Thoracic aorta (tissue), 2 donors: ENCODE measurements around the gene GRIN3A. TPM values are rescaled to one million over a fixed set of nuclear protein-coding genes. Genes with fewer than 3 reads are reported as not detected.

ENCODE experiments used
- ATAC-seq: fragments of 150-250 bp; one replicate; pipeline ENCODE4 v1.8.0; 2017; ENCODE audit warnings: low read depth; ENCODE audit not compliant: insufficient number of reproducible peaks, low FRiP score
- DNase-seq: peaks from one replicate; pipeline ENCODE4 v3.0.0-alpha.2; 2020; ENCODE audit warnings: low spot score
- H3K27ac ChIP-seq, 2 donors: fragments of 200-600 bp; sonication (generic); 1 replicate in 1 of 2; 2 replicates in 1 of 2; pipeline ENCODE4 v1.5.1; 2016; ENCODE audit warnings: mild to moderate bottlenecking in 2 of 2, moderate library complexity in 2 of 2
- H3K27me3 ChIP-seq: fragments of 200-600 bp; sonication (generic); replicated peaks from 2 replicates; pipeline ENCODE4 v1.6.0; 2016; ENCODE audit warnings: mild to moderate bottlenecking; ENCODE audit not compliant: insufficient read depth
- H3K36me3 ChIP-seq: fragments of 200-600 bp; sonication (generic); one replicate; pipeline ENCODE4 v1.5.1; 2016
- H3K4me1 ChIP-seq, 2 donors: fragments of 200-600 bp; sonication (generic); 1 replicate in 1 of 2; 2 replicates in 1 of 2; pipeline versions ENCODE4 v1.5.1 to v1.6.0; 2016; ENCODE audit warnings: low read depth in 2 of 2, mild to moderate bottlenecking in 1 of 2; ENCODE audit not compliant: control insufficient read depth in 1 of 2
- H3K4me3 ChIP-seq: fragments of 200-600 bp; sonication (generic); 2 replicates; pipeline ENCODE4 v1.5.1; 2016; ENCODE audit warnings: mild to moderate bottlenecking
- H3K9me3 ChIP-seq: fragments of 200-600 bp; sonication (generic); 2 replicates; pipeline ENCODE4 v1.5.1; 2016
- total RNA-seq, 2 donors: library from RNA; depleted of rRNA; stranded (reverse); fragments of >200 nt; gene quantifications; one replicate each; pipeline versions ENCODE4 v1.1.0 to v1.2.3, GENCODE V29; 2016
- TF ChIP-seq, protein P1 (sequence below): fragments of 200-600 bp; sonication (generic); IDR thresholded peaks from one replicate; pipeline ENCODE4 v1.5.1; 2019; ENCODE audit warnings: antibody characterized with exemption

Gene GRIN3A
- total RNA-seq, 2 donors from 2014 or later = 0.21 TPM; not detected in 1

DNA sequence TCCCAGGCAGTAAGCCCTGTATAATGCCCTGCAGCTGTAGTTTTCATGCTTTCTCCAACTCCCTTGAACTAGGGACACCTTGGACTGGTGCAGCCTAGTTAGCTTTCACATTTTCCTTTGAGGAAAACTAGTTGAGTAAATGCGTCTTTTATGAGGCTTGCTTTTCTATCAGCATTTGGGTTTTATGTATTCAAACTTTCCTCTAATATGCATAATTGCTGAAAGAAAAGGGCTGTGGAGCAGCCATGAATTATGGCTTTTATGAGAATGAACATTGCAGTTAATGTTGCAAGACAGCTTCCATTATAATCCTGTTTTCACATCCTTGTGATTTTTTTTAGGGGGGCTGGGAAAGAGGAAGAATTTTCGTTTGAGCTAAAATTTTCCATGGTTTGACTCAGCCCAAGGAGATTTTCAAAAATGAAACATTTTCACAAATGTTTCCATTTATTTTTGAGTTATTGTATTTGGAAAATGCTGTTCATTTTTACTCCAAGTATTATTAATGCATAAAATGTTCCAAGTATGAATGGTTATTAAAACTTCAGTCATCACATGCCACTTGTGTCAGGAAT is 85.8 kb downstream of the GRIN3A start:
- Histone ChIP-seq H3K4me3 (no peak overlapping the region), H3K36me3 (no peaks in the 10 kb centered on the region), H3K27ac (no peak overlapping the region), H3K4me1 (no peaks in the 10 kb centered on the region), H3K9me3 (no peaks in the 10 kb centered on the region), H3K27me3 (no peaks in the 10 kb centered on the region)
- ATAC-seq (no peak), DNase-seq (no peak)
- TF ChIP-seq, protein P1, sequence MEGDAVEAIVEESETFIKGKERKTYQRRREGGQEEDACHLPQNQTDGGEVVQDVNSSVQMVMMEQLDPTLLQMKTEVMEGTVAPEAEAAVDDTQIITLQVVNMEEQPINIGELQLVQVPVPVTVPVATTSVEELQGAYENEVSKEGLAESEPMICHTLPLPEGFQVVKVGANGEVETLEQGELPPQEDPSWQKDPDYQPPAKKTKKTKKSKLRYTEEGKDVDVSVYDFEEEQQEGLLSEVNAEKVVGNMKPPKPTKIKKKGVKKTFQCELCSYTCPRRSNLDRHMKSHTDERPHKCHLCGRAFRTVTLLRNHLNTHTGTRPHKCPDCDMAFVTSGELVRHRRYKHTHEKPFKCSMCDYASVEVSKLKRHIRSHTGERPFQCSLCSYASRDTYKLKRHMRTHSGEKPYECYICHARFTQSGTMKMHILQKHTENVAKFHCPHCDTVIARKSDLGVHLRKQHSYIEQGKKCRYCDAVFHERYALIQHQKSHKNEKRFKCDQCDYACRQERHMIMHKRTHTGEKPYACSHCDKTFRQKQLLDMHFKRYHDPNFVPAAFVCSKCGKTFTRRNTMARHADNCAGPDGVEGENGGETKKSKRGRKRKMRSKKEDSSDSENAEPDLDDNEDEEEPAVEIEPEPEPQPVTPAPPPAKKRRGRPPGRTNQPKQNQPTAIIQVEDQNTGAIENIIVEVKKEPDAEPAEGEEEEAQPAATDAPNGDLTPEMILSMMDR = no peak

DNA sequence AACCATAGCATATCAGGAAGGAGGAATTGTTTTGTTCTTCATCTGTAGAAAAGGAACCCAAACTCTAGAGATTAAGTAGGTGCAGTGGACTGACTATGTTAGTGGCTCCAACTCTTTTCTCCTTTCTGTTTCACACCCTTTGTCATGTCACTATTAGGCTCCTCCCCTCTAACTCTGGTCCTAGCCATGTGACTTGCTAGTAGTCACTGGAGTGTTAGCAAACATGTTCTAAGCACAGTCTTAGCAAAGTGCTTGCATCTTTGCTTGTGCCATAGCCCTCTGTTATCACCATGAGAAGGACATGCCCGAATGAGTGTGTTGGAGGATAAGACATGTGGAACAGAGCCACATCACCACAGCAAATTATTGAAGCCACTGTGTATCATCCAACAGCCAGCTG is 88.3 kb downstream of the GRIN3A start:
- Histone ChIP-seq H3K4me3 (no peak overlapping the region), H3K4me1 (no peaks in the 10 kb centered on the region), H3K27ac (no peak overlapping the region), H3K36me3 (no peaks in the 10 kb centered on the region), H3K27me3 (no peaks in the 10 kb centered on the region), H3K9me3 (no peaks in the 10 kb centered on the region)
- TF ChIP-seq, protein P1 = no peak
- ATAC-seq (no peak), DNase-seq (no peak)

DNA sequence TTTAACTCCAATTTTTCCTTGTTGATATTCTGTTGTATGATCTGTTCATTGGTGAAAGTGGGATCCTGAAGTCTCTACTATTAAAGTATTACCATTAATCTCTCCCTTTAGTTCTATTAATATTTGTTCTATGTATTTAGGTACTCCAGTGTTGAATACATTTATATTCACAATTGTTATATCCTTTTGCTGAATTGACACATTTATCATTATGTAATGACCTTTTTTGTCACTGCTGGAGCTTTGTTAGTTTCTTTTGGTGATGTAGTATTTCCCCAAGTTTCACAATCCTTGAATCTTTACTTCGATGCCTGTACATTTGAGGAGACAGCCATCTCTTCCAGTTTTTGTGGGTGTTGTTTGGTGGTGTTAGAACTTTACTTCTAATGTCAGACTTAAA is 90.0 kb downstream of the GRIN3A start:
- Histone ChIP-seq H3K4me3 (no peak overlapping the region), H3K27me3 (no peaks in the 10 kb centered on the region), H3K27ac (no peak overlapping the region), H3K36me3 (no peaks in the 10 kb centered on the region), H3K9me3 (no peaks in the 10 kb centered on the region), H3K4me1 (no peaks in the 10 kb centered on the region)
- no peak for DNase-seq
- TF ChIP-seq, protein P1 = no peak
- ATAC-seq = no peak

DNA sequence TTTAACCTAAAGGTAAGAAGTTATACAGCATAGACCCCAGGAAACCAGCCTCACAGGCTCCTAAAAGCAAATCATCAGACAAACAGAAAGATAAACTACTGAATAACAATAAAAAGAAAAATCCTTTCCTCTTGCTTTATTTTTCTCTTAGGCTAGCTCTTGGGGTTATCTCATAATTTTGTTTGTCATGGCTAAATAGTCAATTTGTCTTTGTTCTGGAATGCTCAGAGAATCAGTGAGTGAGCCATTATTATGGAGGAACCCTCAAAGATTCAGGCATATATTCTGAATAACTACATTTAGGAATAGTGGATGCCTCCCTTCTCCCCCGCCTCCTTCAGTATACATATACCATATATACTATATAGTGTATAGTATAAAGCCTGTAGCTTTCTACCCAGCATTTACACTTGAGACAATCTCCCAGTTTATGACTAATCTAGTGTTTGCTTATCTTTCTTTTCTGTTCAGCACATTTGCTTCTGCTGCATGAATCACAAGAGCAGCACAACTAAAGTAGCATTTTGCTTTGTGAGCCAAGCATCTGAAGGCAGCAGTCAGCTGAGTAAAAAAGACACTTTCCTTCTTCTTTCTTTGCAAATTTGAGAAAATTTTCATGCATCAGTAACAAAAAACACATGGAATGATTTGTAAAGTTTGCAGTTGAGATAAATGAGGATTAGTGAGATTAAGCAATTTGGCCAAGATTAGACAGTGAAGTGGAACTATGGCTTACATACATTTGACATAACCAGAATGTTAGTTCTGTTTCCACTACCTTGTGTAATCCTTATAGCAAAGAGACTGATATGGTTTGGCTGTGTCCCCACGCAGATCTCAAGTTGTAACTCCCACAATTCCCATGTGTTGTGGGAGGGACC is 98.4 kb downstream of the GRIN3A start:
- Histone ChIP-seq H3K36me3 (no peaks in the 10 kb centered on the region), H3K27me3 (no peaks in the 10 kb centered on the region), H3K9me3 (peaks cover 4% of the 10 kb centered on the region), H3K27ac (no peak overlapping the region), H3K4me3 (no peak overlapping the region), H3K4me1 (no peaks in the 10 kb centered on the region)
- DNase-seq (no peak), ATAC-seq (no peak)
- TF ChIP-seq, protein P1 = no peak

DNA sequence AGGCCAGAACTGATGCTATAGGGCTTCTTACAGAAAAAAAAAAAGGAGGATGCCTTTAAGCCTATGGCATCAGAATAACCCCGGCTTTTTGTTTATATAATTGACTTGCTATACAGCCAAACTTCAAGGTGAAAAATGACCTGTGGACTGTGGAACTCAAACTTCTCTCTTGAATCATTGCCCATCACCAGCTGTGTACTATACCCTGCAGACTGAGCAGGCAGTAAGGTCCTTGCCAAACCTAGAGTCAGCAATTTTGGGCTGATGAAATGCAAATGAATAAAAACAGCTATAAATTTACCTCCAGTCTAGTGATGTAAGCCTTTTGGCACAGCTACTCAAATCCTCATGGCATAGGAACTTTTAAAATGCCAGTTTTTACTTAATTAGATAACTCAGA is 99.1 kb downstream of the GRIN3A start:
- Histone ChIP-seq H3K4me1 (no peaks in the 10 kb centered on the region), H3K9me3 (peaks cover 4% of the 10 kb centered on the region), H3K4me3 (no peak overlapping the region), H3K27ac (no peak overlapping the region), H3K27me3 (no peaks in the 10 kb centered on the region), H3K36me3 (no peaks in the 10 kb centered on the region)
- DNase-seq (no peak), ATAC-seq (no peak)
- TF ChIP-seq, protein P1 = no peak
